Stomach (tissue), 4 donors: ENCODE results near the gene ZDHHC7.

ENCODE experiments used
- EP300 ChIP-seq: sonication (generic); formaldehyde crosslinking; IDR thresholded peaks from one replicate; pipeline ENCODE4 v1.6.1; 2017; ENCODE audit warnings: antibody characterized with exemption
- POLR2A ChIP-seq, 4 donors: fragments of 450-650 bp; IDR thresholded peaks; one replicate each; pipeline ENCODE4 v1.6.1; 2016; ENCODE audit warnings: antibody characterized with exemption in 4 of 4, control low read depth in 2 of 4, mild to moderate bottlenecking in 1 of 4, moderate library complexity in 1 of 4
- POLR2AphosphoS5 ChIP-seq, 3 donors: sonication (generic); formaldehyde crosslinking; IDR thresholded peaks; one replicate each; pipeline ENCODE4 v1.6.1; 2016; ENCODE audit warnings: antibody characterized with exemption in 3 of 3
- TF ChIP-seq, protein P1 (sequence below), 7 experiments: fragments of 450-650 bp in 4 of 7; fragments of 200-600 bp in 3 of 7; sonication (generic) in 3 of 7; IDR thresholded peaks; one replicate each; pipeline ENCODE4 v1.5.1; 2016 to 2019; ENCODE audit warnings: antibody characterized with exemption in 7 of 7, control low read depth in 2 of 7, mild to moderate bottlenecking in 1 of 7

DNA sequence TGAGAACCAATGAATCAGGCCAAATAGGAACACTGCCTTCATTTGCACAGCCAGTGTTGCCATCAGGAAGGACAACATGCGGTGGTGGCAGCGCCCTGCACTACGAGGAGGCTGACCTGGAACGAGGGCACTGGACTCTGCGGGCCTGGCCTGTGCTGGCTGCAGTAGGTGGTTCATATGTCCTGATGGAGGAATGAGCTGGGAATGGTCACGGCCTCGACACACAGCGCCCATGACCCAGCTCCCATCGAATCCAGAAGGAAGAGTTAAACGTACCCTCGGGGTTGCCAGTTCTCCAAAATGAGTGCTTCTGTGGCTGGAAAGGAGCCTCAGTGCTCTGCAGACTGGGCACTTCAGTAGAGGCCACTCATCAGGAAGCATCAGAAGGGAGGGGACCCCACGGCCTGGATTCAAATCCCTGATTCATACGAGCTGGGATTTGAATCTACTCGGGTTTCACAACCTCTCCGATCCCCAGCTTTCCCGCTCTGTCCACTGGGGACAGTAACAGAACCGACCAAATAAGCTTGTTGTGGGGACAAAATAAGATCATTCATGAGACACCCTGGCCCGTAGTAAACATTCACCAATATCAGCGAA, 85.5 kb downstream of the ZDHHC7 start:
- TF ChIP-seq, protein P1, sequence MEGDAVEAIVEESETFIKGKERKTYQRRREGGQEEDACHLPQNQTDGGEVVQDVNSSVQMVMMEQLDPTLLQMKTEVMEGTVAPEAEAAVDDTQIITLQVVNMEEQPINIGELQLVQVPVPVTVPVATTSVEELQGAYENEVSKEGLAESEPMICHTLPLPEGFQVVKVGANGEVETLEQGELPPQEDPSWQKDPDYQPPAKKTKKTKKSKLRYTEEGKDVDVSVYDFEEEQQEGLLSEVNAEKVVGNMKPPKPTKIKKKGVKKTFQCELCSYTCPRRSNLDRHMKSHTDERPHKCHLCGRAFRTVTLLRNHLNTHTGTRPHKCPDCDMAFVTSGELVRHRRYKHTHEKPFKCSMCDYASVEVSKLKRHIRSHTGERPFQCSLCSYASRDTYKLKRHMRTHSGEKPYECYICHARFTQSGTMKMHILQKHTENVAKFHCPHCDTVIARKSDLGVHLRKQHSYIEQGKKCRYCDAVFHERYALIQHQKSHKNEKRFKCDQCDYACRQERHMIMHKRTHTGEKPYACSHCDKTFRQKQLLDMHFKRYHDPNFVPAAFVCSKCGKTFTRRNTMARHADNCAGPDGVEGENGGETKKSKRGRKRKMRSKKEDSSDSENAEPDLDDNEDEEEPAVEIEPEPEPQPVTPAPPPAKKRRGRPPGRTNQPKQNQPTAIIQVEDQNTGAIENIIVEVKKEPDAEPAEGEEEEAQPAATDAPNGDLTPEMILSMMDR (IDR thresholded peaks at IDR 0.05) = no peak
- TF ChIP-seq POLR2A (IDR thresholded peaks at IDR 0.05) (no peak), POLR2AphosphoS5 (IDR thresholded peaks at IDR 0.05) (no peak), EP300 (no peak)
